Fibroblast of skin of right quadriceps (primary cell): Measurements from ENCODE around the gene DNAH2.

Experiments
- DNase-seq: peaks from one replicate; pipeline ENCODE4 v3.0.0-alpha.2; 2013

The DNAH2 gene

GRCh38 chr17:7703584-7704479, 13.7 kb upstream of the DNAH2 start:
- peak; percentile 68 for DNase-seq

GRCh38 chr17:7704601-7705268, 12.8 kb upstream of the DNAH2 start, which contains the start of gene EFNB3:
TSS of gene EFNB3 (plus strand) at chr17:7705202. CDS start at chr17:7705599, 397 bp downstream.
- DNase-seq, result peak; percentile 63

DNA sequence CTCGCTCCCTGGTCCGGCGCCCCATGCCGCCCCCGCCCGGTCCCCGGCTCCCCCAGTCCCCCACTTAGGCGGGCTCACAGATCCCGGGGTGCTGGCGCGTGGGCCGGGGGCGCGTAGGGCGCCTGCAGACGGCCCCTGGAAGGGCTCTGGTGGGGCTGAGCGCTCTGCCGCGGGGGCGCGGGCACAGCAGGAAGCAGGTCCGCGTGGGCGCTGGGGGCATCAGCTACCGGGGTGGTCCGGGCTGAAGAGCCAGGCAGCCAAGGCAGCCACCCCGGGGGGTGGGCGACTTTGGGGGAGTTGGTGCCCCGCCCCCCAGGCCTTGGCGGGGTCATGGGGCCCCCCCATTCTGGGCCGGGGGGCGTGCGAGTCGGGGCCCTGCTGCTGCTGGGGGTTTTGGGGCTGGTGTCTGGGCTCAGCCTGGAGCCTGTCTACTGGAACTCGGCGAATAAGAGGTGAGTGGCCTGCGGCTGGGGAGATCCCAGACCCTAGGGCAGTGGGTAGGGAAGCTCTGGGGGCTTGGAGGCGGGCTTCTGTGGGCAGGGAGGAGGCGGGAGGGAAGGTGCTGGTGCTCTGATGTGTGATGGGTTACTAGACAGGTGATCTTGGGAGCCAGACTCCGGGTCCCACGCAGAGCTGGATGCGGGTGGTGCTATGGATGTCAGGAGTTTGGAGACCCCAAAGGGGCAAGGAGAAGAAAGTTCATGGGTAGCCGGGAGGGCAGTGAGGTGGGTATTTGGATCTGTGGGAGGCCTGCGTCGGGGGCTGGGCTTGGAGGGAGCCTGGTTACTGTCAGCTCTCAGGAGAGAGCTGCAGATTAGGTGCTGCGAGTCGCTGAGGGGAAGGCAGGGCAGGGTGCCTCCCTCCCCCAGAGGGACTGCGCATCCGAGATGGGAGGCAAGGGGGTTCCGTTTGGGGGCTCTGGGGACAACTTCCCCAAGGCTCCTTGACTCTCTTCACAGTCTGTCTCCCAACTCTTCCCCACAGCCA, 12.0 kb upstream of the DNAH2 start:
- DNase-seq, result no peak

GRCh38 chr17:7706631-7707354, 10.8 kb upstream of the DNAH2 start:
- DNase-seq, result no peak

DNA sequence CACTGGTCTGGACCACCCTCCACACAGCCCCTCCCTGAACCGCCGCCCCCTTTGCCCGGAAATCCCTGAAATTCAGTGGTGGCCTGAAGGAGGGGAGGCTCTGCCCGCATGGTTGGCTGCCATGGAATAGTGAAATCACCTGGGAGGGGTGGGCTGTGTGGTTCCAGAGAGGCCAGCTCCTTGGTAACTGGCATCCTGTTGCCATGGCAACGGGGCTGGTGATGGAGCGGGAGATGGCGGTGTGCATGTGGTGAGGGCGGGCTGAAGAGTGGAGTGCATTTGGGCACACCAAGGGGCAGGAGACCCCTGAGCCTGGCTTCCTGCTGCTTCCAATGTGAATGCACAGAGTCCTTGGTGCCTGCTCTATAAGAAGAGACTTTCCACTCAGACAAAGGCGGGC, 10.1 kb upstream of the DNAH2 start:
- DNase-seq, result no peak

DNA sequence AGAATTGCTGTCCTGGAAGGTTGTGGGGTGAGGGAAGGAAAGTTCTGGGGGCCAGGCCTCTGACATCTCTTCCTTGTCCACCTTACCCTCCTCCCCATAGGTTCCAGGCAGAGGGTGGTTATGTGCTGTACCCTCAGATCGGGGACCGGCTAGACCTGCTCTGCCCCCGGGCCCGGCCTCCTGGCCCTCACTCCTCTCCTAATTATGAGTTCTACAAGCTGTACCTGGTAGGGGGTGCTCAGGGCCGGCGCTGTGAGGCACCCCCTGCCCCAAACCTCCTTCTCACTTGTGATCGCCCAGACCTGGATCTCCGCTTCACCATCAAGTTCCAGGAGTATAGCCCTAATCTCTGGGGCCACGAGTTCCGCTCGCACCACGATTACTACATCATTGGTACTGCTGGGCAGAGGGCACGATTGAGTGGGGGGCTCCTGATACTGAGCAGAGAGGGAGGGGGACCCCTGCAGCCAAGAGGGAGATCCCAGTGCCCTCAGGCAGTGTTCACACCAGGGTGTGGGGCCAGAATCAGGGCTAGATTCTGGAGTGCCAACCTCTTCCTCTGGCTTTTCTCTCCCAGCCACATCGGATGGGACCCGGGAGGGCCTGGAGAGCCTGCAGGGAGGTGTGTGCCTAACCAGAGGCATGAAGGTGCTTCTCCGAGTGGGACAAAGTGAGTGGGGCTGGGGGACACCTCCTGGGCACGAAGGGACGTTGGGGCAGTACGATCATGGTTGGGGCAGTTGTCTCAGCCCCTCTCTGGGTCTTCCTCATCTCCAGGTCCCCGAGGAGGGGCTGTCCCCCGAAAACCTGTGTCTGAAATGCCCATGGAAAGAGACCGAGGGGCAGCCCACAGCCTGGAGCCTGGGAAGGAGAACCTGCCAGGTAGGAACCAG, 9.4 kb upstream of the DNAH2 start:
- no peak for DNase-seq

DNA sequence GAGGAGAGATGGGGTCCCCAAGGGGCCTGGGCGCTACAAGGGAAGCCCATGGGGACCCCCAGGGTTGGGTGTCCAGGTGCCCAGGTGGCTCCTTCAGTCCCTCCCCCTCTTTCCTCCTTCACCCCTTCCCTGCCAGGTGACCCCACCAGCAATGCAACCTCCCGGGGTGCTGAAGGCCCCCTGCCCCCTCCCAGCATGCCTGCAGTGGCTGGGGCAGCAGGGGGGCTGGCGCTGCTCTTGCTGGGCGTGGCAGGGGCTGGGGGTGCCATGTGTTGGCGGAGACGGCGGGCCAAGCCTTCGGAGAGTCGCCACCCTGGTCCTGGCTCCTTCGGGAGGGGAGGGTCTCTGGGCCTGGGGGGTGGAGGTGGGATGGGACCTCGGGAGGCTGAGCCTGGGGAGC, 8.5 kb upstream of the DNAH2 start:
- DNase-seq, result no peak

- DNase-seq, result no peak
Observed at GRCh38 chr17:7710301-7710700, 7.2 kb upstream of the DNAH2 start.

DNA sequence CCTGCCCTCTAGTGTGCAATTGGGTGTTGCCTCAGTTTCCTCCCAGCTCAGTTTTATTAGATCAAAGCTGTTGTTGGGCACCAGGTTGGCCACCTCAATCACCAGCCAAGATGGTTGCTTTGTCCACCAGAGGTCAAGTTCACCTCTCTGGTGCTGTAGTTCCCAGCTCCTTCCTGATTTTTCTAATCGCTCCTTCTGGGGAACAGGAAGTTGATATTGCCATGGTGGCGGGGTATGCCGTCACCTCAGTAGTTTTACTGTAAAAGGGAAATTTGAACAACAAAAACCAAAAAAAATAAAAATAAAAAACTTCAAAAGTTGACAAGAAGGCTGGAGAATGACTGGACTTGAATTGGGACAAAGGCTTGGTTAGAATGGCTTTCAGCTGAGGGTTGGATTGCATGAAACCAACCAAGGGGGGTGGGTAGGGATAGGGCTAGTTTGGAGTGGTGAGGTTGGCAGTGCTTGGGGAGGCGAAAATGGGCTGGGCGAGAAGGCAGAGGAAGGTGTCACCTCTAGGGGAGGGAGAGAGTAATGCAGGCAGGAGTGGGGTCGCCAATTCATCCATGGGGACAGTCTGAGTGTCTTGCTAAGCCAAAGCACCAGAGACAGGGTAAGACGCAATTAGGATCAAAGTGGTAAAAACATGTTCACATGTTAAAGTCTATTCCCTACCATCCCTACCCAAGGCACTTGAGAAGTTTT, 6.3 kb upstream of the DNAH2 start:
- no peak for DNase-seq

- DNase-seq, result no peak
Observed at GRCh38 chr17:7712111-7712771, 5.3 kb upstream of the DNAH2 start.

GRCh38 chr17:7713782-7714181, 3.8 kb upstream of the DNAH2 start:
- no peak for DNase-seq

DNA sequence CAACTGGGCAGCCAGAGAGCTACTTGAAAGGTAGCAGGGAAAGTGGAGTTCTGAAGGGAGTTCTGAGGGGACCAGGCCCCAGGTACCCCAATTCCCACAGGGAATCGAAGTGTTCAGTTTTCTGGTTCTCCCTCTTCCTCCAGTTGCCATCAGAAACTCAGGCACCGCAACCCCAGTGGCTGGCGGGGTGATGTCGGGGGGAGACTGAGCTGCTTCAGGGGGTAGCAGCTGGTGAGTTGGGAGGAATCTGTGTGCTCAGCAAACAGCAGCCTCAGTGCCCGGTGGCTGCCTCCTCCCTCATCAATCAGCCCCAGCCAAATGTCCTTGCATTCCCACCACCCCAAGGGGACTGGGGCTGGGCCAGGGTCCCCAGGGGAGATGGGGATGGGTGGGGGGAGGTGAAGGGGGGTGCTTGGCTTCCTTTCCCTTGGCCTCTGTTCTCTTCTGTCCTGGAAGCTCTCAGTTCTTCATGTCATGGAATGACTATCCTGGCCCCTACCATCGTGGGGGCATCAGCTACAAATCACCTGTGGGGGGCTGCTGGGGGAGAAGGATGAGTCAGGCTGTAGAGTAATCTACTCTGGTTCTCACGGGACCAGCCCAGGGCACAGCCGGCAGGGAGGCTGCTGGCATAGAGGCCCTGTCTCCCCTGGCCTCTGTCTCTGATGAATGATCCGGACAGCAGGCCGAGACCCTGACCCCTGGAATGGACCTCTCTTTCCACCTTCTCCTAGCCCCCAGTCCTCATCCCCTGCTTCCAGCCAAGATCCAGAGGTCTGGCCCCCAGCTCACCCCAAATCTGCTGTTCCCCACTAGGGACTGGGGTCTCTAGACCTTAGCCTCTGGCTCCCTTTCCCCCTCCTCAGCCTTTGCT, 2.6 kb upstream of the DNAH2 start:
- DNase-seq, result no peak

- DNase-seq, result no peak
Observed at GRCh38 chr17:7715936-7716886, 1.3 kb upstream of the DNAH2 start.

DNA sequence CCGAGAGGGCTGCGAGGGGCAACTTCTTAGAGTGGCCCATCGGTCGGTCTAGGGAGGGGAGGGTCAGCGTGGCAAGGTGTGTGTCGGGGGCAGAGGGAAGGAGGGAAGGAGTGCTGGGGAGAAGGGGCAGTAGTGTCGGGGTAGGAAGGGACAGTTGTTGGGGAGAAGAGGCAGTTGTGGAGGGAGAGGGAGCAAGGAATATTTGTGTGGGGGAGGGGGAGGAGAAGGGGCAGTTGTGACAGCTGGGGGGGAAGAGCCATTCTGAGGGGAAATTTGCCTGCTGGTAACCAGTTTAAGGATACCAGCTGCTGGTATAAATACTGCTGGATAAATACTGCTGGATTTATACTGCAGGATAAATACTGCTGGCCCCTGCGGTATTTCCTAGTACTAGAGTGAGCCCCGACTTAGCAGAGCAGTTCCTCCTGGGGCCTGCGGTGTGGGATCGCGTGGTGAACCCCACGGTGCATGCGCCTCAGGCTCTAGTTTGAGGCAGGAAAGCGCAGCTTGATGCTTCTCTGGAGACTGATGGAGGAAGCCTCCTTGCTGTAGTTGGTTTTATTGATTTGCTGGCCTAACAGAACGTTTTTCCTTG, 309 bp downstream of the DNAH2 start:
- DNase-seq, result no peak

DNA sequence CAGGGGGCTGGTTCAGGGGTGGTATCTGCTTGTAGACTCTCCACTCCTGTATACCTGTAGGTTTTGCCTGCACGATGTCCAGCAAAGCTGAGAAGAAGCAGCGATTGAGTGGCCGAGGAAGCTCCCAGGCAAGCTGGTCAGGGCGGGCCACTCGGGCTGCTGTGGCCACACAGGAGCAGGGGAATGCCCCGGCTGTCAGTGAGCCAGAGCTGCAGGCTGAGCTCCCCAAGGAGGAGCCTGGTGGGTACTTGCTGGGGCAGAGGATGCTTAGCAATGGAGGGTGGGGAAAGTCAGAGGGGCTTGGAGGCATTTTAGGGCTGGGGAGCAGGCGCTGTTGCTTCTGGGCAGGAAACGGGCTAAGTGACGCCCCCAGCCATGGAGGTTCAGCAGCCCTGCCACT, 2.1 kb downstream of the DNAH2 start:
- no peak for DNase-seq

DNA sequence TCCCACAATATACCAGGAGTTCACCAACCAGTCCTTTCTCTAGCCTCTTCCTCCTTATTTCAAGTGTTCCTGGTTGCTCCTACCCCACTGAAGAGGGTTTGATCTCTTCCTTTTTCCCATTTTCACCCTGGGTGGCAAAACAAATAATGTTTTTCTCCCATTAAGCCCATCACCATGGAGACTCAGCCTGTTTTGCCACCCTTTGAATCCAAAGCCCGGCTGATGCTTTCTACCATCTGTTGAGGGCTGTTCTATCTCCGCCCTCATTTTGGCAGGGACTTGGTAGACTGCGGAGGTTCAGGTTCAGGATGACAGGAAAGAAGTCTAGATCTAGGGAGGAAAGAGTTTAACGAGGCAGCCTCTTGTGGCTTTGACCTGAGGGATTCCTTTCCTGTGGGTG, 2.6 kb downstream of the DNAH2 start:
- DNase-seq, result no peak

GRCh38 chr17:7721612-7722011, 4.1 kb downstream of the DNAH2 start:
- no peak for DNase-seq
